ENCODE results near the gene EP400. TPM values are rescaled to one million over a fixed set of nuclear protein-coding genes. Genes with fewer than 3 reads are reported as not detected.

The EP400 gene
- total and polyA plus RNA-seq, 9 of the 15 experiments (the other 6 are each of a cell fraction or from before 2014, with no cell fraction given) = 4.5 to 58.0 (median 7.0) TPM

DNA sequence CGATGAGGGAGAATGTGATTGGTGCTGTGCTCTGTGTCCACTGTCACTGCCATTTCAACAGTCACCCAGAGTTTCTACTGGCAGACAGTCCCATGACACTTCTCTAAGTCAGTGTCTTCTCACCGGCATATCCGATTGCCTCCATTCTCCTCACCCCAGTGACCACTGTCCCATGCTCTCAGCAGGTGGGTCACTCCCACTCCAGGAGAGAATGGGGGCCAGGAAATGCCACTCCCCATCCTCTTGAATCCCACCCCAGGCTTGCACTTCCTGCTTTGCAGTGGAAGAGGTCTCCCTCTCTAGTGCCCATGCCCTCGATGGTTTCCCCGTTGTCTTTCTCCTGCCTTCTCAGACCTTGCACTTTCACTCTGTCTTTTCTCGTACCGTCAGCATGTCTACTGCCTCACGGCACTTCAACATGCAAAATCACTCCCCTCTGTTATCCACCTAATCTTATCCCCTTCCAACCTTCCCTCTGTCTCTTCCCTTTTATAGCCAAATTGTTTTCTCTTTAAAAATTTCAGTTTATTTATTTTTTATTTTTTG is 2.2 kb upstream of the EP400 start (continued):
- TF ChIP-seq, protein P1, sequence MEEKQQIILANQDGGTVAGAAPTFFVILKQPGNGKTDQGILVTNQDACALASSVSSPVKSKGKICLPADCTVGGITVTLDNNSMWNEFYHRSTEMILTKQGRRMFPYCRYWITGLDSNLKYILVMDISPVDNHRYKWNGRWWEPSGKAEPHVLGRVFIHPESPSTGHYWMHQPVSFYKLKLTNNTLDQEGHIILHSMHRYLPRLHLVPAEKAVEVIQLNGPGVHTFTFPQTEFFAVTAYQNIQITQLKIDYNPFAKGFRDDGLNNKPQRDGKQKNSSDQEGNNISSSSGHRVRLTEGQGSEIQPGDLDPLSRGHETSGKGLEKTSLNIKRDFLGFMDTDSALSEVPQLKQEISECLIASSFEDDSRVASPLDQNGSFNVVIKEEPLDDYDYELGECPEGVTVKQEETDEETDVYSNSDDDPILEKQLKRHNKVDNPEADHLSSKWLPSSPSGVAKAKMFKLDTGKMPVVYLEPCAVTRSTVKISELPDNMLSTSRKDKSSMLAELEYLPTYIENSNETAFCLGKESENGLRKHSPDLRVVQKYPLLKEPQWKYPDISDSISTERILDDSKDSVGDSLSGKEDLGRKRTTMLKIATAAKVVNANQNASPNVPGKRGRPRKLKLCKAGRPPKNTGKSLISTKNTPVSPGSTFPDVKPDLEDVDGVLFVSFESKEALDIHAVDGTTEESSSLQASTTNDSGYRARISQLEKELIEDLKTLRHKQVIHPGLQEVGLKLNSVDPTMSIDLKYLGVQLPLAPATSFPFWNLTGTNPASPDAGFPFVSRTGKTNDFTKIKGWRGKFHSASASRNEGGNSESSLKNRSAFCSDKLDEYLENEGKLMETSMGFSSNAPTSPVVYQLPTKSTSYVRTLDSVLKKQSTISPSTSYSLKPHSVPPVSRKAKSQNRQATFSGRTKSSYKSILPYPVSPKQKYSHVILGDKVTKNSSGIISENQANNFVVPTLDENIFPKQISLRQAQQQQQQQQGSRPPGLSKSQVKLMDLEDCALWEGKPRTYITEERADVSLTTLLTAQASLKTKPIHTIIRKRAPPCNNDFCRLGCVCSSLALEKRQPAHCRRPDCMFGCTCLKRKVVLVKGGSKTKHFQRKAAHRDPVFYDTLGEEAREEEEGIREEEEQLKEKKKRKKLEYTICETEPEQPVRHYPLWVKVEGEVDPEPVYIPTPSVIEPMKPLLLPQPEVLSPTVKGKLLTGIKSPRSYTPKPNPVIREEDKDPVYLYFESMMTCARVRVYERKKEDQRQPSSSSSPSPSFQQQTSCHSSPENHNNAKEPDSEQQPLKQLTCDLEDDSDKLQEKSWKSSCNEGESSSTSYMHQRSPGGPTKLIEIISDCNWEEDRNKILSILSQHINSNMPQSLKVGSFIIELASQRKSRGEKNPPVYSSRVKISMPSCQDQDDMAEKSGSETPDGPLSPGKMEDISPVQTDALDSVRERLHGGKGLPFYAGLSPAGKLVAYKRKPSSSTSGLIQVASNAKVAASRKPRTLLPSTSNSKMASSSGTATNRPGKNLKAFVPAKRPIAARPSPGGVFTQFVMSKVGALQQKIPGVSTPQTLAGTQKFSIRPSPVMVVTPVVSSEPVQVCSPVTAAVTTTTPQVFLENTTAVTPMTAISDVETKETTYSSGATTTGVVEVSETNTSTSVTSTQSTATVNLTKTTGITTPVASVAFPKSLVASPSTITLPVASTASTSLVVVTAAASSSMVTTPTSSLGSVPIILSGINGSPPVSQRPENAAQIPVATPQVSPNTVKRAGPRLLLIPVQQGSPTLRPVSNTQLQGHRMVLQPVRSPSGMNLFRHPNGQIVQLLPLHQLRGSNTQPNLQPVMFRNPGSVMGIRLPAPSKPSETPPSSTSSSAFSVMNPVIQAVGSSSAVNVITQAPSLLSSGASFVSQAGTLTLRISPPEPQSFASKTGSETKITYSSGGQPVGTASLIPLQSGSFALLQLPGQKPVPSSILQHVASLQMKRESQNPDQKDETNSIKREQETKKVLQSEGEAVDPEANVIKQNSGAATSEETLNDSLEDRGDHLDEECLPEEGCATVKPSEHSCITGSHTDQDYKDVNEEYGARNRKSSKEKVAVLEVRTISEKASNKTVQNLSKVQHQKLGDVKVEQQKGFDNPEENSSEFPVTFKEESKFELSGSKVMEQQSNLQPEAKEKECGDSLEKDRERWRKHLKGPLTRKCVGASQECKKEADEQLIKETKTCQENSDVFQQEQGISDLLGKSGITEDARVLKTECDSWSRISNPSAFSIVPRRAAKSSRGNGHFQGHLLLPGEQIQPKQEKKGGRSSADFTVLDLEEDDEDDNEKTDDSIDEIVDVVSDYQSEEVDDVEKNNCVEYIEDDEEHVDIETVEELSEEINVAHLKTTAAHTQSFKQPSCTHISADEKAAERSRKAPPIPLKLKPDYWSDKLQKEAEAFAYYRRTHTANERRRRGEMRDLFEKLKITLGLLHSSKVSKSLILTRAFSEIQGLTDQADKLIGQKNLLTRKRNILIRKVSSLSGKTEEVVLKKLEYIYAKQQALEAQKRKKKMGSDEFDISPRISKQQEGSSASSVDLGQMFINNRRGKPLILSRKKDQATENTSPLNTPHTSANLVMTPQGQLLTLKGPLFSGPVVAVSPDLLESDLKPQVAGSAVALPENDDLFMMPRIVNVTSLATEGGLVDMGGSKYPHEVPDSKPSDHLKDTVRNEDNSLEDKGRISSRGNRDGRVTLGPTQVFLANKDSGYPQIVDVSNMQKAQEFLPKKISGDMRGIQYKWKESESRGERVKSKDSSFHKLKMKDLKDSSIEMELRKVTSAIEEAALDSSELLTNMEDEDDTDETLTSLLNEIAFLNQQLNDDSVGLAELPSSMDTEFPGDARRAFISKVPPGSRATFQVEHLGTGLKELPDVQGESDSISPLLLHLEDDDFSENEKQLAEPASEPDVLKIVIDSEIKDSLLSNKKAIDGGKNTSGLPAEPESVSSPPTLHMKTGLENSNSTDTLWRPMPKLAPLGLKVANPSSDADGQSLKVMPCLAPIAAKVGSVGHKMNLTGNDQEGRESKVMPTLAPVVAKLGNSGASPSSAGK (IDR thresholded peaks at IDR 0.05) = no peak
- TF ChIP-seq, protein P2, sequence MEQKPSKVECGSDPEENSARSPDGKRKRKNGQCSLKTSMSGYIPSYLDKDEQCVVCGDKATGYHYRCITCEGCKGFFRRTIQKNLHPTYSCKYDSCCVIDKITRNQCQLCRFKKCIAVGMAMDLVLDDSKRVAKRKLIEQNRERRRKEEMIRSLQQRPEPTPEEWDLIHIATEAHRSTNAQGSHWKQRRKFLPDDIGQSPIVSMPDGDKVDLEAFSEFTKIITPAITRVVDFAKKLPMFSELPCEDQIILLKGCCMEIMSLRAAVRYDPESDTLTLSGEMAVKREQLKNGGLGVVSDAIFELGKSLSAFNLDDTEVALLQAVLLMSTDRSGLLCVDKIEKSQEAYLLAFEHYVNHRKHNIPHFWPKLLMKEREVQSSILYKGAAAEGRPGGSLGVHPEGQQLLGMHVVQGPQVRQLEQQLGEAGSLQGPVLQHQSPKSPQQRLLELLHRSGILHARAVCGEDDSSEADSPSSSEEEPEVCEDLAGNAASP (IDR thresholded peaks at IDR 0.05) = no peak
- TF ChIP-seq ARID2 (IDR thresholded peaks at IDR 0.05) (no peak), PHB2 (IDR thresholded peaks at IDR 0.05; ENCODE audit: low read depth) (no peak), ZNF75A (CRISPR knock-in tag; IDR thresholded peaks at IDR 0.05) (no peak), ZNF354B (CRISPR knock-in tag; IDR thresholded peaks at IDR 0.05) (no peak), RUNX1 (IDR thresholded peaks at IDR 0.05; ENCODE audit: low read depth) (no peak), CEBPB (tag; IDR thresholded peaks at IDR 0.05) (no peak), SIRT6 (IDR thresholded peaks at IDR 0.05; ENCODE audit: low read depth, low read length) (no peak), ZNF316 (IDR thresholded peaks at IDR 0.05) (peak; percentile 20; the same call in 1 of the 2 replicates), RAD21 (CRISPR knock-in tag; conservative IDR thresholded peaks at IDR 0.05 in 1 of 2, IDR thresholded peaks at IDR 0.05 in 1 of 2) (no peak), ZBTB1 (CRISPR knock-in tag; IDR thresholded peaks at IDR 0.05; ENCODE audit: borderline replicate concordance, low read depth) (no peak), PHF21A (IDR thresholded peaks at IDR 0.05; ENCODE audit: borderline replicate concordance, low read depth) (no peak)
- TF ChIP-seq, protein P3, sequence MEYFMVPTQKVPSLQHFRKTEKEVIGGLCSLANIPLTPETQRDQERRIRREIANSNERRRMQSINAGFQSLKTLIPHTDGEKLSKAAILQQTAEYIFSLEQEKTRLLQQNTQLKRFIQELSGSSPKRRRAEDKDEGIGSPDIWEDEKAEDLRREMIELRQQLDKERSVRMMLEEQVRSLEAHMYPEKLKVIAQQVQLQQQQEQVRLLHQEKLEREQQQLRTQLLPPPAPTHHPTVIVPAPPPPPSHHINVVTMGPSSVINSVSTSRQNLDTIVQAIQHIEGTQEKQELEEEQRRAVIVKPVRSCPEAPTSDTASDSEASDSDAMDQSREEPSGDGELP (CRISPR knock-in tag; IDR thresholded peaks at IDR 0.05; ENCODE audit: borderline replicate concordance) = no peak
- TF ChIP-seq, protein P4, sequence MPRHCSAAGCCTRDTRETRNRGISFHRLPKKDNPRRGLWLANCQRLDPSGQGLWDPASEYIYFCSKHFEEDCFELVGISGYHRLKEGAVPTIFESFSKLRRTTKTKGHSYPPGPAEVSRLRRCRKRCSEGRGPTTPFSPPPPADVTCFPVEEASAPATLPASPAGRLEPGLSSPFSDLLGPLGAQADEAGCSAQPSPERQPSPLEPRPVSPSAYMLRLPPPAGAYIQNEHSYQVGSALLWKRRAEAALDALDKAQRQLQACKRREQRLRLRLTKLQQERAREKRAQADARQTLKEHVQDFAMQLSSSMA (CRISPR knock-in tag; IDR thresholded peaks at IDR 0.05) = no peak
